Large intestine (tissue), 3 donors: ENCODE measurements around the gene PI16. TPM values are rescaled to one million over a fixed set of nuclear protein-coding genes. Genes with fewer than 3 reads are reported as not detected.
A peak's percentile ranks its signal among the peaks of the same experiment; 100 is the strongest.

Source experiments
- DNase-seq, 2 donors: peaks; one replicate each; pipeline versions ENCODE4 v3.0.0 to v3.0.0-alpha.2; 2013
- H3K27ac ChIP-seq: one replicate; pipeline ENCODE4 v1.5.1; 2013; ENCODE audit warnings: low read length
- H3K27me3 ChIP-seq: 2 replicates; pipeline ENCODE4 v1.6.1; 2013; ENCODE audit warnings: low read length; ENCODE audit not compliant: control insufficient read depth, insufficient read depth
- H3K36me3 ChIP-seq: 2 replicates; pipeline ENCODE4 v1.6.1; 2013; ENCODE audit warnings: low read length; ENCODE audit not compliant: control insufficient read depth, insufficient read depth
- H3K4me1 ChIP-seq: one replicate; pipeline ENCODE4 v1.6.1; 2013; ENCODE audit warnings: low read length; ENCODE audit not compliant: control insufficient read depth, insufficient read depth
- H3K4me3 ChIP-seq: one replicate; pipeline ENCODE4 v1.5.1; 2013; ENCODE audit warnings: low read length
- H3K9me3 ChIP-seq: one replicate; pipeline ENCODE4 v1.6.1; 2013; ENCODE audit warnings: mild to moderate bottlenecking, low read depth, low read length, moderate library complexity; ENCODE audit not compliant: control insufficient read depth
- WGBS: methylation state at CpG from one replicate; pipeline ENCODE4 v1.1.5; 2013; ENCODE audit warnings: low lambda C conversion rate; ENCODE audit not compliant: insufficient coverage; 5-methylcytosine and 5-hydroxymethylcytosine counted together
- polyA plus RNA-seq: library from polyadenylated mRNA; unstranded; fragments of 120-200 nt; gene quantifications from one replicate; pipeline ENCODE4 v1.2.1, GENCODE V29; 2013

PI16 gene
- polyA plus RNA-seq, 1 donor, result 0.81 TPM

GRCh38 chr6:36915599-36915998 lies 38.9 kb upstream of the PI16 start:
- Histone ChIP-seq H3K4me3 (no peak overlapping the region), H3K27ac (no peak overlapping the region), H3K9me3 (no peaks in the 10 kb centered on the region), H3K27me3 (no peaks in the 10 kb centered on the region), H3K4me1 (no peaks in the 10 kb centered on the region), H3K36me3 (peaks cover 74% of the 10 kb centered on the region)
- WGBS, result no CpG with 5 or more reads among the region's 4 CpGs
- DNase-seq, result no peak

GRCh38 chr6:36916126-36916525 lies 38.4 kb upstream of the PI16 start:
- H3K4me1 ChIP-seq, result no peaks in the 10 kb centered on the region
- DNase-seq, result no peak
- H3K9me3 ChIP-seq, result no peaks in the 10 kb centered on the region
- peaks cover 78% of the 10 kb centered on the region for H3K36me3 ChIP-seq
- no peak overlapping the region for H3K27ac ChIP-seq
- no peak overlapping the region for H3K4me3 ChIP-seq
- no peaks in the 10 kb centered on the region for H3K27me3 ChIP-seq
- WGBS, result 94% methylated on average over 2 of the region's 2 CpGs

- no peak for DNase-seq
- Histone ChIP-seq H3K27me3 (no peaks in the 10 kb centered on the region), H3K4me3 (no peak overlapping the region), H3K36me3 (peaks cover 71% of the 10 kb centered on the region), H3K9me3 (no peaks in the 10 kb centered on the region), H3K27ac (no peak overlapping the region), H3K4me1 (no peaks in the 10 kb centered on the region)
- WGBS, result no CpG with 5 or more reads among the region's 10 CpGs
Observed at GRCh38 chr6:36917541-36918193, 36.9 kb upstream of the PI16 start.

GRCh38 chr6:36920049-36920448 lies 34.5 kb upstream of the PI16 start:
- H3K9me3 ChIP-seq, result no peaks in the 10 kb centered on the region
- no peak overlapping the region for H3K4me3 ChIP-seq
- no peaks in the 10 kb centered on the region for H3K4me1 ChIP-seq
- H3K36me3 ChIP-seq, result peaks cover 80% of the 10 kb centered on the region
- 80% methylated on average over 2 of the region's 4 CpGs for WGBS
- no peaks in the 10 kb centered on the region for H3K27me3 ChIP-seq
- no peak overlapping the region for H3K27ac ChIP-seq
- DNase-seq, result no peak

GRCh38 chr6:36920546-36920945 lies 34.0 kb upstream of the PI16 start:
- H3K27me3 ChIP-seq, result no peaks in the 10 kb centered on the region
- H3K9me3 ChIP-seq, result no peaks in the 10 kb centered on the region
- no CpG with 5 or more reads among the region's 5 CpGs for WGBS
- no peak for DNase-seq
- H3K27ac ChIP-seq, result no peak overlapping the region
- H3K4me1 ChIP-seq, result no peaks in the 10 kb centered on the region
- no peak overlapping the region for H3K4me3 ChIP-seq
- peaks cover 76% of the 10 kb centered on the region for H3K36me3 ChIP-seq

- Histone ChIP-seq H3K4me1 (no peaks in the 10 kb centered on the region), H3K9me3 (no peaks in the 10 kb centered on the region), H3K4me3 (no peak overlapping the region), H3K27ac (no peak overlapping the region), H3K27me3 (no peaks in the 10 kb centered on the region), H3K36me3 (peaks cover 44% of the 10 kb centered on the region)
- WGBS, result 83% methylated on average over 1 of the region's 4 CpGs
- DNase-seq, result no peak
Observed at GRCh38 chr6:36924131-36924530, 30.4 kb upstream of the PI16 start.

- DNase-seq, result no peak
- no peak overlapping the region for H3K27ac ChIP-seq
- H3K4me3 ChIP-seq, result no peak overlapping the region
- H3K27me3 ChIP-seq, result no peaks in the 10 kb centered on the region
- WGBS, result 20% methylated on average over 1 of the region's 5 CpGs
- H3K36me3 ChIP-seq, result peaks cover 38% of the 10 kb centered on the region
- H3K9me3 ChIP-seq, result no peaks in the 10 kb centered on the region
- no peaks in the 10 kb centered on the region for H3K4me1 ChIP-seq
Observed at GRCh38 chr6:36924778-36925374, 29.7 kb upstream of the PI16 start.

GRCh38 chr6:36925809-36926208 lies 28.7 kb upstream of the PI16 start:
- Histone ChIP-seq H3K4me3 (no peak overlapping the region), H3K27ac (no peak overlapping the region), H3K27me3 (no peaks in the 10 kb centered on the region), H3K36me3 (peaks cover 31% of the 10 kb centered on the region), H3K4me1 (no peaks in the 10 kb centered on the region), H3K9me3 (no peaks in the 10 kb centered on the region)
- WGBS, result no CpG with 5 or more reads among the region's 4 CpGs
- no peak for DNase-seq

- H3K27ac ChIP-seq, result no peak overlapping the region
Observed at GRCh38 chr6:36926708-36927513, 27.6 kb upstream of the PI16 start.

GRCh38 chr6:36927691-36928546 lies 26.6 kb upstream of the PI16 start:
- Histone ChIP-seq H3K9me3 (no peaks in the 10 kb centered on the region), H3K36me3 (peaks cover 23% of the 10 kb centered on the region), H3K27ac (peak overlapping the region; percentile 6), H3K4me3 (no peak overlapping the region), H3K27me3 (no peaks in the 10 kb centered on the region), H3K4me1 (no peaks in the 10 kb centered on the region)
- DNase-seq, result peak in 1 of 2 donors; percentile 16
- WGBS, result 40% methylated on average over 1 of the region's 13 CpGs

More at GRCh38 chr6:36926708-36927513, 27.6 kb upstream of the PI16 start:
- no peaks in the 10 kb centered on the region for H3K4me1 ChIP-seq
- no peak for DNase-seq
- H3K9me3 ChIP-seq, result no peaks in the 10 kb centered on the region
- H3K27me3 ChIP-seq, result no peaks in the 10 kb centered on the region
- WGBS, result 50% methylated on average over 1 of the region's 10 CpGs
- H3K4me3 ChIP-seq, result no peak overlapping the region
- H3K36me3 ChIP-seq, result peaks cover 23% of the 10 kb centered on the region
